ENCODE data around the gene NT5C3A. TPM values are rescaled to one million over a fixed set of nuclear protein-coding genes. Genes with fewer than 3 reads are reported as not detected.

The NT5C3A gene
- total RNA-seq, 2 donors from 2014 or later, result 20.4 to 26.5 TPM

DNA sequence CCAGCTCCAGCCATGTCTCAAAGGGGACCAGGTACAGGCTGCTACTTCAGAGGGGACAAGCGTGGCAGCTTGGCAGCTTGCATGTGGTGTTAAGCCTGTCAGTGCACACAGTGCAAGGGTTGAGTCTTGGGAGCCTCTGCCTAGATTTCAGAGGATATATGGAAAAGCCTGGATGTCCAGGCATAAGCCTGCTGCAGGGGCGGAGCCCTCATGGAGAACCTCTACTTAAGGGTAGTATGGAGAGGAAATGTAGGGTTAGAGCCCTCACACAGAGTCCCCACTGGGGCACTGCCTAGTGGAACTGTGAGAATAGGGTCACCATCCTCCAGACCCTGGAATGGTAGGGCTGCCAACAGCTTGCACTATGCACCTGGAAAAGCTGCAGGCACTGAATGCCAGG, 7.7 kb upstream of the NT5C3A start:
- TF ChIP-seq, protein P1, sequence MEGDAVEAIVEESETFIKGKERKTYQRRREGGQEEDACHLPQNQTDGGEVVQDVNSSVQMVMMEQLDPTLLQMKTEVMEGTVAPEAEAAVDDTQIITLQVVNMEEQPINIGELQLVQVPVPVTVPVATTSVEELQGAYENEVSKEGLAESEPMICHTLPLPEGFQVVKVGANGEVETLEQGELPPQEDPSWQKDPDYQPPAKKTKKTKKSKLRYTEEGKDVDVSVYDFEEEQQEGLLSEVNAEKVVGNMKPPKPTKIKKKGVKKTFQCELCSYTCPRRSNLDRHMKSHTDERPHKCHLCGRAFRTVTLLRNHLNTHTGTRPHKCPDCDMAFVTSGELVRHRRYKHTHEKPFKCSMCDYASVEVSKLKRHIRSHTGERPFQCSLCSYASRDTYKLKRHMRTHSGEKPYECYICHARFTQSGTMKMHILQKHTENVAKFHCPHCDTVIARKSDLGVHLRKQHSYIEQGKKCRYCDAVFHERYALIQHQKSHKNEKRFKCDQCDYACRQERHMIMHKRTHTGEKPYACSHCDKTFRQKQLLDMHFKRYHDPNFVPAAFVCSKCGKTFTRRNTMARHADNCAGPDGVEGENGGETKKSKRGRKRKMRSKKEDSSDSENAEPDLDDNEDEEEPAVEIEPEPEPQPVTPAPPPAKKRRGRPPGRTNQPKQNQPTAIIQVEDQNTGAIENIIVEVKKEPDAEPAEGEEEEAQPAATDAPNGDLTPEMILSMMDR (IDR thresholded peaks at IDR 0.05), result no peak
- no peak for TF ChIP-seq POLR2A (IDR thresholded peaks at IDR 0.05)
- Histone ChIP-seq H3K4me3 (no peak overlapping the region), H3K36me3 (replicated peaks in 1 of 2; ENCODE audit: insufficient read depth in 1 of 2, low read depth in 2 of 2) (no peaks in the 10 kb centered on the region), H3K9me3 (peaks cover 0 to 8% (median 3%) of the 10 kb centered on the region in 3 donors), H3K27me3 (no peaks in the 10 kb centered on the region), H3K4me1 (no peaks in the 10 kb centered on the region), H3K27ac (no peak overlapping the region)
- no peak for ATAC-seq
- WGBS, 2 donors, result 96 to 100% methylated on average over 2 of the region's 2 CpGs
- intact Hi-C loops (cut with DNase I), result no loop called here
- no peak for DNase-seq

DNA sequence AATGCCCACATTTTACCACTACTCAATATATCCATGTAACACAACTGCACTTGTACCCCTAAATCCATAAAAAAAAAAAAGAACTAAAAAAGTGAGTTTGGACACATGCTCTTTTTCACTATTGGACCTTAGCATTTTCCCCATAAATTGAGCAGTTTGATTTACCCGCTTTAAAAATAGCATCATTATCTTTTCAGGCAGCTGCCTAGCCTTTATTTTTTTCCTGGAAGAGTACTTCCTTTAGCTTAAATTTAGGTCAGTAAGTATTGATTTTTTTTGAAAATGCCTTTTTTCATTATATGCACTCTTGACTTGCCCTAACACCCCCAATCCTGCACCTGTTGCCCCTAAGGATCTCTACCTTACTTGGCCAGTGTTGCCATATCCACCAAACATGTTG, 5.3 kb upstream of the NT5C3A start:
- H3K4me3 ChIP-seq, result no peak overlapping the region
- DNase-seq (no peak), ATAC-seq (no peak)
- H3K4me1 ChIP-seq, result peaks cover 6% of the 10 kb centered on the region
- intact Hi-C loops (cut with DNase I), result no loop called here
- H3K9me3 ChIP-seq, result peaks cover 0 to 8% (median 3%) of the 10 kb centered on the region in 3 donors
- no peaks in the 10 kb centered on the region for H3K36me3 ChIP-seq (replicated peaks in 1 of 2; ENCODE audit: insufficient read depth in 1 of 2, low read depth in 2 of 2)
- TF ChIP-seq, protein P1 (IDR thresholded peaks at IDR 0.05), result no peak
- no peak for TF ChIP-seq POLR2A (IDR thresholded peaks at IDR 0.05)
- WGBS, 2 donors, result 34 to 42% methylated on average over 1 of the region's 1 CpG
- H3K27ac ChIP-seq, result no peak overlapping the region
- no peaks in the 10 kb centered on the region for H3K27me3 ChIP-seq

DNA sequence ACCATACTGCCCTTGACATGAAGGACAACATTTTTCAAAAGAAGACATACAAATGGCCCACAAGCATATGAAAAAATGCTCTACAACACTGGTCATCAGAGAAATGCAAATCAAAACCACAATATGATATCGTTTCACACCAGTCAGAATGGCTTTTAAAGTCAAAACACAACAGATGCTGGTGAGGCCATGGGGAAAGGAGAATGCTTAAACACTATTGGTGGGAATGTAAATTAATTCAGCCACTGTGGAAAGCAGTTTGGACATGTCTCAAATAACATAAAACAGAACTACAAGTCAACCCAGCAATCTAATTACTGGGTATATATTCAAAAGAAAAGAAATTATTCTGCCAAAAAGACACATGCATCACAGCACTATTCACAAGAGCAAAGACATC, 4.2 kb upstream of the NT5C3A start:
- DNase-seq (no peak), ATAC-seq (no peak)
- Histone ChIP-seq H3K4me3 (no peak overlapping the region), H3K9me3 (peaks cover 0 to 8% (median 3%) of the 10 kb centered on the region in 3 donors), H3K27me3 (no peaks in the 10 kb centered on the region), H3K27ac (no peak overlapping the region), H3K4me1 (peaks cover 6% of the 10 kb centered on the region), H3K36me3 (replicated peaks in 1 of 2; ENCODE audit: insufficient read depth in 1 of 2, low read depth in 2 of 2) (no peaks in the 10 kb centered on the region)
- TF ChIP-seq, protein P1 (IDR thresholded peaks at IDR 0.05), result no peak
- TF ChIP-seq POLR2A (IDR thresholded peaks at IDR 0.05), result no peak
- WGBS, 2 donors, result 95% methylated on average over 1 of the region's 1 CpG
- intact Hi-C loops (cut with DNase I), result no loop called here

DNA sequence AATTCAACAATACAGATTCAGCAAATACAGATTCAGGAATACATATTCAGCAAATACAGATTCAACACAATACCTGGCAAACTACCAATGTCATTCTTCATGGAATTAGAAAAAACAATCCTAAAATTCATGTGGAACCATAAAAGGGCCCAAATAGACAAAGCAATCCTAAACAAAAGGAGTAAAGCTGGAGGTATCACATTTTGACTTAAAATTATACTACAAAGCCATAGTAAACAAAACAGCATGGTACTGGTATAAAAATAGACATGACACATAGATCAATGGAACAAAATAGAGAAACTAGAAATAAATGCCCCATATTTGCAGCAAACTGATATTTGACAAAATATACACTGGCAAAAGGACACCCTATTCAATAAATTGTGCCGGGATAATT, 3.4 kb upstream of the NT5C3A start:
- Histone ChIP-seq H3K9me3 (peaks cover 0 to 8% (median 3%) of the 10 kb centered on the region in 3 donors), H3K27me3 (no peaks in the 10 kb centered on the region), H3K27ac (no peak overlapping the region), H3K4me1 (peaks cover 12% of the 10 kb centered on the region), H3K36me3 (replicated peaks in 1 of 2; ENCODE audit: insufficient read depth in 1 of 2, low read depth in 2 of 2) (no peaks in the 10 kb centered on the region), H3K4me3 (no peak overlapping the region)
- intact Hi-C loops (cut with DNase I), result no loop called here
- ATAC-seq (no peak), DNase-seq (no peak)
- no peak for TF ChIP-seq POLR2A (IDR thresholded peaks at IDR 0.05)
- TF ChIP-seq, protein P1 (IDR thresholded peaks at IDR 0.05), result no peak
- 91 to 95% methylated on average over 1 of the region's 1 CpG for WGBS, 2 donors

DNA sequence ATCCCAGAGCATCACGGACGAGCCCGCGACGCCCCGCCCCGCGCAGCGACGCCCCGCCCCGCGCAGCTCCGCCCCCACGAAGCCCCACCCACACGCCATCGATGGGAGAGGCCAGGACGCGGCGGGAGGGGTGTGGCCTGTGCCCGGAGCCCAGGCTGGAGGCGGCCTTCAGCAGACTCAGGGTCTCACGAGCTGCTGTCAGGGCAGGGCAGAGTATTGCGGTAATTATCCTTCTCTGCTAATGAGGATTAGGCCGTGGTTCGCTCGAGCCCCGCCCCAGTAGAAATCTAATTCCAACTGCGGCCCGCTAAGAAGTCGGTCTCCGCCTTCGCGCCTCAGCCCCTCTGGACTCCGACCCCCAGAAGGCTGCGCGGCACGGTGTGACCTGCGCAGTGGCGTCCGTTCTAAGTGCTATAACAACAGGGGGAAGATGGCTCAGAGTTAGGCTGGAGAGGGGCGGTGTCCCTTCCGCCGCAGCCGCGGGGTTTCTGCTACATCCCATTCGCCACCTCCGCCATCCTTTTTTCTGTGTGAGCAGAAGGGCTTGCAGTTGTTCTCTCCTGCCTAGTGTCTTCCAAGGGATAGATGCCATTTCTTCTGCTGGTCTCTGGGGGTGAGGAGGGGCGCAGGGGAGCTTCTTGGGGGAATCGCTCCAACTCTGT, 337 bp upstream of the NT5C3A start:
- intact Hi-C loops (cut with DNase I), result no loop called here
- H3K27me3 ChIP-seq, result no peaks in the 10 kb centered on the region
- peaks cover 0 to 3% (median 0%) of the 10 kb centered on the region in 3 donors for H3K9me3 ChIP-seq
- TF ChIP-seq, protein P1 (IDR thresholded peaks at IDR 0.05), result no peak
- TF ChIP-seq POLR2A (IDR thresholded peaks at IDR 0.05), result peak in 2 of 3 donors; percentile 57 to 61
- H3K4me1 ChIP-seq, result peaks cover 23% of the 10 kb centered on the region
- H3K36me3 ChIP-seq (replicated peaks in 1 of 2; ENCODE audit: insufficient read depth in 1 of 2, low read depth in 2 of 2), result no peaks in the 10 kb centered on the region
- peak; percentile 91 to 93 (median 92) for DNase-seq
- peak overlapping the region; percentile 84 to 91 (median 88) for H3K27ac ChIP-seq
- peak overlapping the region; percentile 44 to 79 for H3K4me3 ChIP-seq
- ATAC-seq, result peak; percentile 98
- 0% methylated on average over 6 to 42 of the region's 50 CpGs for WGBS, 2 donors

All from body of pancreas (tissue), 4 donors.